Stimulated activated CD4-positive, alpha-beta T cell treated with anti-CD3 and anti-CD28 coated beads, TNF-alpha, amount 100 ng/mL, for 24 hours (primary cell): ENCODE data around the gene RETREG1.
"Not testable (repeated sequence)": the region's sequence is repeated elsewhere in the genome, so short reads cannot be mapped to it uniquely, and the experiment has no call there.

Experiments
- DNase-seq, 3 experiments: peaks; one replicate each; pipeline ENCODE4 v3.0.0-alpha.2; 2020; ENCODE audit warnings: low read depth in 3 of 3

Gene RETREG1

GRCh38 chr5:16617274-16617968, 624 bp upstream of the RETREG1 start:
- DNase-seq = peak in 1 of 3 experiments; percentile 46

- DNase-seq = no peak
Observed at GRCh38 chr5:16615741-16616535, 859 bp downstream of the RETREG1 start.

- no peak for DNase-seq
Observed at GRCh38 chr5:16612007-16612406, 4.8 kb downstream of the RETREG1 start.

DNA sequence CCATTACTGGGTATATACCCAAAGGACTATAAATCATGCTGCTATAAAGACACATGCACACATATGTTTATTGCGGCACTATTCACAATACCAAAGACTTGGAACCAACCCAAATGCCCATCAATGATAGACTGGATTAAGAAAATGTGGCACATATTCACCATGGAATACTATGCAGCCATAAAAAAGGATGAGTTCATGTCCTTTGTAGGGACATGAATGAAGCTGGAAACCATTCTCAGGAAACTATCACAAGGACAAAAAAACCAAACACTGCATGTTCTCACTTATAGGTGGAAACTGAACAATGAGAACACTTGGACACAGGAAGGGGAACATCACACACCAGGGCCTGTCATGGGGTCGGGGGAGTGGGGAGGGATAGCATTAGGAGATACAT, 5.9 kb downstream of the RETREG1 start:
- DNase-seq = not testable (repeated sequence)

DNA sequence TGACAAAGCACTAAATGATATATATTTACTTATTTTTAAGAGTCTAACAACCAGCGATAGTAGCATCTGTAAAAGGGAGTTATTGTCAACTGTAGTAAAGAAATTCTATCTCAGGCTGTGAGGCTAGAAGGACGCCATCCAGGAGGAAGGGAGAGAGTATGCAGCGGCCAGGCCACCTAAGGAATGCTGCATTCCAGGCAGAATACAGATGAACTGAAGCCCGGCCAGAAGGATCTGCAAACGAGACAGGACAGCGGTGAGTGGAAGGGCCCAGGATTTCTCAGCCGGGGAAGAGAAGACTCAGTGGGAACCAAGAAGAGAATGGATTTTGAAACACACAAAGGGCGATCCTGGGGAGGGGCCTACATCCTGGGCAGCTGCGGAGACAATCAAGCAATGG, 7.4 kb downstream of the RETREG1 start:
- DNase-seq = no peak

- DNase-seq = no peak
Observed at GRCh38 chr5:16606628-16607027, 10.2 kb downstream of the RETREG1 start.

DNA sequence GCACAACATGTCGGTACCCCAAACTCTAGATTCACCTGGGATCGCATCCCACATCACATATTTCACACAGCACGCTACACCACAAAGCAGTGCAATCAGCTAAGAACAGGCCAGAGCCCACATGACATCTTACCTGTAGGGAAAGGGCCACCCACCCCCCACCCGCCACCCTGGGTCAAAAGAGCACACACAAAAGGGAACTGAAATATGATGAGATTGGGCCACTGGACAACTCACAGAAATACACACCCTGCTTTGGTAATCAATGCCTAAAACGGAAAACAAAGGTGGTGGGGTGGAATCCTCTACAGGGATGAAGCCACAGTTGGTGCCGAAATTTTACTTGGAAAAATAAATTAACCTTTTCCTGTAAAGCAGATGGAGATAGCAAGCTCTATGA, 13.1 kb downstream of the RETREG1 start:
- no peak for DNase-seq

- no peak for DNase-seq
Observed at GRCh38 chr5:16603295-16603694, 13.5 kb downstream of the RETREG1 start.

- DNase-seq = no peak
Observed at GRCh38 chr5:16602182-16602581, 14.6 kb downstream of the RETREG1 start.

DNA sequence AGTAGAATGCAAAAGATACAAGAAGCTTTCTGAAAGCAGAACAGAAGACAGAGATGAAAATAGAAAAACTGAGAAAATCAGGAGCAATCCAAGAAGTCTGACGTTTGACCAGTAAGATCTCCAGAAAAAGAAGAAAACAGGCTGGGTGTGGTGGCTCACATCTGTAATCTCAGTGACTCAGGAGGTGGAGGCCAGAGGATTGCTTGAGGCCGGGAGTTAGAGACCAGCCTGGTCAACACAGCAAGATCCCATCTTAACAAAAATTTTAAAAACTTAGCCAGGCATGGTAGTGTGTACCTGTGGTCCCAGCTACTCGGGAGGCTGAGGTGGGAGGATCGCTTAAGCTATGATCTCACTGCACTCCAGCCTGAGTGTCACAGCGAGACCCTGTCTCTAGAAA, 15.9 kb downstream of the RETREG1 start:
- DNase-seq = no peak

- DNase-seq = no peak
Observed at GRCh38 chr5:16600397-16600796, 16.4 kb downstream of the RETREG1 start.

GRCh38 chr5:16597946-16598694, 18.7 kb downstream of the RETREG1 start:
- no peak for DNase-seq

GRCh38 chr5:16596581-16596940, 20.2 kb downstream of the RETREG1 start:
- no peak for DNase-seq

GRCh38 chr5:16595881-16596580, 20.8 kb downstream of the RETREG1 start:
- DNase-seq = no peak

DNA sequence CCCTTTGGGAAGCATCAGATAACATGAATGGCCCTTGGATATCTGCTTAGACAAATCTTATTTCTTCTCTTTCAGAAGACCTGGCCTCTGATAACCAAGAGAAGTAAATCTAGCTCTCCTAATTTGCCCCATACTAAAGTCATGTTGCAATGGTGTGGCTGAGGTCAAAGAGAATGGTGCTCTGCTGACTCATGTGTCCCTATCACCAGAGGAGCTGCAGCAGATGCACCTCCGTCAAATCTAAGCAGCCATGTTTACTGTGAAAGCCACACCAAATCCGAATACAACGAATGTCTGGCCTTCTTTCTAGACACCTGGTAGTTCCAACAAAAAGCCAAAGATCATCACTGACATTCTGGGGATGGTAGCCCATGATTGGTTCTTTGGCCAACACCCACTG, 23.2 kb downstream of the RETREG1 start:
- no peak for DNase-seq

DNA sequence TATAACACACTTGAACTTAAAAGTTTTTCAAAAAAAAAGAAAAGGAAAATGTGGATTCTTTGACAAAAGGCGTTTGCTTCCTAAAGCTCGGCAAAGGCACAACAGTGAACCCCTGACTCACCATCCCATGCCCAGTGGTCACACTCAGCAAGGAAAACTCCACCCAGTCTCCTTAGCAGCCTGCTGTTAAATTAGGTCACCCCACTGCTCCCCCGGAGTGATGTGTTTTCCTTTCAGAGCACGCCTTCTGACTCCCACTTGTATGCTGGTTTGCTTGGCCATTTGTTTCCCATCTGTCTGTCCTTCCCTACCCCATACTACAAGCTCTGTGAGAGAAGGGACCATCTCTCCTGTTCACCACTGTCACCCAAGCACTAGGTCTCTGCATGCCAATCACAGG, 23.8 kb downstream of the RETREG1 start:
- DNase-seq = no peak

DNA sequence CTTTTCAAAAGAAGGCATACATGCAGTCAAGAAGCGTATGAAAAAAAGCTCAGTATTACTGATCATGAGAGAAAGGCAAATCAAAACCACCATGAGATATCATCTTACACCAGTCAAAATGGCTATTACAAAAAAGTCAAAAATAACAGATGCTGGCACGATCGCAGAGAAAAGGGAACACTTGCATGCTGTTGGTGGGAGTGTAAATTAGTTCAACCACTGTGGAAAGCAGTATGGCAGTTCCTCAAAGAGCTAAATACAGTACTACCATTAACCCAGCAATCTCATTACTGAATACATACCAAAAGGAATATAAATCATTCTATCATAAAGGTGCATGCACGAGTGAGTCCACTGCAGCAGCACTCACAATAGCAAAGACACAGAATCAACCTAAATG, 24.5 kb downstream of the RETREG1 start:
- DNase-seq = no peak

DNA sequence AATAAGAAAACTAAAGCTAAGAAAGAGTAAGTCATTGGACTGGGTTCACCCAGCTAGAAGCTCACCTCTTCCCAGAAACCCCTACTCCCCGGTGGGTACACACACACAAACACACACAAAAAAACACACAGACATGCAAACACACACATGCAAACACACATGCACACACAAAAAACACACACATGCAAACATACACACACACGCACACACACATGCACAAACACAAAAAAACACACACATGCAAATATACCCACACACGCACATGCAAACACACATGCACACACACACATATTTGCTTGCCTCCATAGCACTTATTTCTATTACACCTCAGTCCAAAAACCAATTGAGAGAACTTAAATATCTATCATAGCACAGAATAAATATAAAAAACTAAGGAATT, 26.1 kb downstream of the RETREG1 start:
- DNase-seq = no peak

GRCh38 chr5:16589658-16590057, 27.1 kb downstream of the RETREG1 start:
- DNase-seq = no peak

- DNase-seq = no peak
Observed at GRCh38 chr5:16588434-16589214, 28.2 kb downstream of the RETREG1 start.

DNA sequence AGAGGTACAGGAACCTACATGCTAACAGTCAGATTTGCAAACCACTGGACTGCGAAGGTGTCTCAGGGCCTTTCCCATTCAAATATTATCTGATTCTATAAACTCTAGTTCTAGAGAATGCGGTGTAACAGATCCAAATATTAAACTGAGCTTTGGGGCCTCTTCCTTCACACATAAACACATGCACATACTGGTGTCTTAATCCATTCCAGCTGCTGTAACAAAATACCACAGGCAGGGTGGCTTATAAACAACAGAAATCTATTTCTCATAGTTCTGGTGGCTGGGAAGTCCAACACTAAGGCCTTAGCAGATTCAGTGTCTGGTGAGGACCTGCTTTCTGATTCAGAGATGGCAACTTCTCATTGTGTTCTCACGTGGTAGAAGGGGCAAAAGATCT, 30.2 kb downstream of the RETREG1 start:
- no peak for DNase-seq
